ENCODE results near the gene PROM1. TPM values are rescaled to one million over a fixed set of nuclear protein-coding genes. Genes with fewer than 3 reads are reported as not detected.

Gene PROM1
- polyA plus RNA-seq, 4 donors, result 0.45 to 32.9 (median 4.8) TPM

- DNase-seq (no peak), FAIRE-seq (no peak)
- peaks cover 0 to 3% (median 3%) of the 10 kb centered on the region in 3 donors for H3K4me1 ChIP-seq (ENCODE audit: control insufficient read depth in 3 of 3, insufficient read depth in 2 of 3, low read depth in 1 of 3, low read length in 2 of 3)
- WGBS, 3 donors, result 56 to 82% (median 77%) methylated on average over 3 of the region's 3 CpGs
- no peaks in the 10 kb centered on the region for H3K9me3 ChIP-seq (ENCODE audit: control insufficient read depth in 2 of 2, insufficient read depth in 1 of 2, low read depth in 1 of 2, low read length in 1 of 2)
- H3K27me3 ChIP-seq (ENCODE audit: control insufficient read depth in 3 of 3, insufficient read depth in 3 of 3, low read length in 3 of 3), result peaks cover 0 to 4% (median 2%) of the 10 kb centered on the region in 3 donors
- no peaks in the 10 kb centered on the region for H3K36me3 ChIP-seq (ENCODE audit: control insufficient read depth in 3 of 3, insufficient read depth in 2 of 3, low read depth in 1 of 3, low read length in 3 of 3)
- no peak overlapping the region for H3K27ac ChIP-seq (ENCODE audit: low read depth in 1 of 3, low read length in 2 of 3)
- H3K4me3 ChIP-seq (ENCODE audit: low read depth in 1 of 3, low read length in 3 of 3), result no peak overlapping the region
Observed at GRCh38 chr4:15934259-15934658, 149.6 kb downstream of the PROM1 start.

- WGBS, 3 donors, result 91 to 95% (median 95%) methylated on average over 5 of the region's 5 CpGs
- no peak for FAIRE-seq
Observed at GRCh38 chr4:15931451-15932210, 152.2 kb downstream of the PROM1 start.

GRCh38 chr4:15930314-15930713, 153.5 kb downstream of the PROM1 start:
- no peak overlapping the region for H3K4me3 ChIP-seq (ENCODE audit: low read depth in 1 of 3, low read length in 3 of 3)
- H3K36me3 ChIP-seq (ENCODE audit: control insufficient read depth in 3 of 3, insufficient read depth in 2 of 3, low read depth in 1 of 3, low read length in 3 of 3), result no peaks in the 10 kb centered on the region
- FAIRE-seq, result no peak
- DNase-seq, result no peak
- no peak overlapping the region for H3K27ac ChIP-seq (ENCODE audit: low read depth in 1 of 3, low read length in 2 of 3)
- H3K9me3 ChIP-seq (ENCODE audit: control insufficient read depth in 2 of 2, insufficient read depth in 1 of 2, low read depth in 1 of 2, low read length in 1 of 2), result no peaks in the 10 kb centered on the region
- H3K27me3 ChIP-seq (ENCODE audit: control insufficient read depth in 3 of 3, insufficient read depth in 3 of 3, low read length in 3 of 3), result peaks cover 0 to 4% (median 0%) of the 10 kb centered on the region in 3 donors
- 68 to 88% (median 74%) methylated on average over 7 of the region's 7 CpGs for WGBS, 3 donors
- no peaks in the 10 kb centered on the region for H3K4me1 ChIP-seq (ENCODE audit: control insufficient read depth in 3 of 3, insufficient read depth in 2 of 3, low read depth in 1 of 3, low read length in 2 of 3)

More at GRCh38 chr4:15931451-15932210, 152.2 kb downstream of the PROM1 start:
- Histone ChIP-seq H3K36me3 (ENCODE audit: control insufficient read depth in 3 of 3, insufficient read depth in 2 of 3, low read depth in 1 of 3, low read length in 3 of 3) (no peaks in the 10 kb centered on the region), H3K27ac (ENCODE audit: low read depth in 1 of 3, low read length in 2 of 3) (no peak overlapping the region), H3K4me1 (ENCODE audit: control insufficient read depth in 3 of 3, insufficient read depth in 2 of 3, low read depth in 1 of 3, low read length in 2 of 3) (no peaks in the 10 kb centered on the region), H3K9me3 (ENCODE audit: control insufficient read depth in 2 of 2, insufficient read depth in 1 of 2, low read depth in 1 of 2, low read length in 1 of 2) (no peaks in the 10 kb centered on the region), H3K4me3 (ENCODE audit: low read depth in 1 of 3, low read length in 3 of 3) (no peak overlapping the region), H3K27me3 (ENCODE audit: control insufficient read depth in 3 of 3, insufficient read depth in 3 of 3, low read length in 3 of 3) (peaks cover 0 to 4% (median 0%) of the 10 kb centered on the region in 3 donors)
- DNase-seq, result no peak

- H3K9me3 ChIP-seq (ENCODE audit: control insufficient read depth in 2 of 2, insufficient read depth in 1 of 2, low read depth in 1 of 2, low read length in 1 of 2), result no peaks in the 10 kb centered on the region
- no peaks in the 10 kb centered on the region for H3K36me3 ChIP-seq (ENCODE audit: control insufficient read depth in 3 of 3, insufficient read depth in 2 of 3, low read depth in 1 of 3, low read length in 3 of 3)
- no peak overlapping the region for H3K4me3 ChIP-seq (ENCODE audit: low read depth in 1 of 3, low read length in 3 of 3)
- DNase-seq (no peak), FAIRE-seq (no peak)
- H3K27me3 ChIP-seq (ENCODE audit: control insufficient read depth in 3 of 3, insufficient read depth in 3 of 3, low read length in 3 of 3), result peaks cover 0 to 4% (median 0%) of the 10 kb centered on the region in 3 donors
- WGBS, 3 donors, result 44 to 66% (median 49%) methylated on average over 3 of the region's 3 CpGs
- no peaks in the 10 kb centered on the region for H3K4me1 ChIP-seq (ENCODE audit: control insufficient read depth in 3 of 3, insufficient read depth in 2 of 3, low read depth in 1 of 3, low read length in 2 of 3)
- no peak overlapping the region for H3K27ac ChIP-seq (ENCODE audit: low read depth in 1 of 3, low read length in 2 of 3)
Observed at GRCh38 chr4:15929540-15929939, 154.3 kb downstream of the PROM1 start.

GRCh38 chr4:15928883-15929282, 154.9 kb downstream of the PROM1 start:
- Histone ChIP-seq H3K27ac (ENCODE audit: low read depth in 1 of 3, low read length in 2 of 3) (no peak overlapping the region), H3K27me3 (ENCODE audit: control insufficient read depth in 3 of 3, insufficient read depth in 3 of 3, low read length in 3 of 3) (peaks cover 0 to 6% (median 0%) of the 10 kb centered on the region in 3 donors), H3K4me1 (ENCODE audit: control insufficient read depth in 3 of 3, insufficient read depth in 2 of 3, low read depth in 1 of 3, low read length in 2 of 3) (no peaks in the 10 kb centered on the region), H3K9me3 (ENCODE audit: control insufficient read depth in 2 of 2, insufficient read depth in 1 of 2, low read depth in 1 of 2, low read length in 1 of 2) (no peaks in the 10 kb centered on the region), H3K4me3 (ENCODE audit: low read depth in 1 of 3, low read length in 3 of 3) (no peak overlapping the region), H3K36me3 (ENCODE audit: control insufficient read depth in 3 of 3, insufficient read depth in 2 of 3, low read depth in 1 of 3, low read length in 3 of 3) (no peaks in the 10 kb centered on the region)
- WGBS, 3 donors, result 77 to 83% (median 81%) methylated on average over 5 of the region's 5 CpGs
- DNase-seq, result no peak
- FAIRE-seq, result no peak

- H3K4me1 ChIP-seq (ENCODE audit: control insufficient read depth in 3 of 3, insufficient read depth in 2 of 3, low read depth in 1 of 3, low read length in 2 of 3), result no peaks in the 10 kb centered on the region
- FAIRE-seq (no peak), DNase-seq (no peak)
- no peak overlapping the region for H3K4me3 ChIP-seq (ENCODE audit: low read depth in 1 of 3, low read length in 3 of 3)
- H3K27me3 ChIP-seq (ENCODE audit: control insufficient read depth in 3 of 3, insufficient read depth in 3 of 3, low read length in 3 of 3), result peaks cover 0 to 6% (median 0%) of the 10 kb centered on the region in 3 donors
- H3K36me3 ChIP-seq (ENCODE audit: control insufficient read depth in 3 of 3, insufficient read depth in 2 of 3, low read depth in 1 of 3, low read length in 3 of 3), result no peaks in the 10 kb centered on the region
- WGBS, 3 donors, result 75 to 84% (median 76%) methylated on average over 7 of the region's 7 CpGs
- no peak overlapping the region for H3K27ac ChIP-seq (ENCODE audit: low read depth in 1 of 3, low read length in 2 of 3)
- no peaks in the 10 kb centered on the region for H3K9me3 ChIP-seq (ENCODE audit: control insufficient read depth in 2 of 2, insufficient read depth in 1 of 2, low read depth in 1 of 2, low read length in 1 of 2)
Observed at GRCh38 chr4:15926486-15926885, 157.3 kb downstream of the PROM1 start.

- WGBS, 3 donors, result 70 to 73% (median 71%) methylated on average over 3 of the region's 3 CpGs
- no peak overlapping the region for H3K4me3 ChIP-seq (ENCODE audit: low read depth in 1 of 3, low read length in 3 of 3)
- FAIRE-seq, result no peak
- DNase-seq, result no peak
- no peak overlapping the region for H3K27ac ChIP-seq (ENCODE audit: low read depth in 1 of 3, low read length in 2 of 3)
- no peaks in the 10 kb centered on the region for H3K9me3 ChIP-seq (ENCODE audit: control insufficient read depth in 2 of 2, insufficient read depth in 1 of 2, low read depth in 1 of 2, low read length in 1 of 2)
- no peaks in the 10 kb centered on the region for H3K4me1 ChIP-seq (ENCODE audit: control insufficient read depth in 3 of 3, insufficient read depth in 2 of 3, low read depth in 1 of 3, low read length in 2 of 3)
- H3K27me3 ChIP-seq (ENCODE audit: control insufficient read depth in 3 of 3, insufficient read depth in 3 of 3, low read length in 3 of 3), result peaks cover 0 to 6% (median 0%) of the 10 kb centered on the region in 3 donors
- no peaks in the 10 kb centered on the region for H3K36me3 ChIP-seq (ENCODE audit: control insufficient read depth in 3 of 3, insufficient read depth in 2 of 3, low read depth in 1 of 3, low read length in 3 of 3)
Observed at GRCh38 chr4:15925830-15926229, 158.0 kb downstream of the PROM1 start.

GRCh38 chr4:15921592-15921932, 162.3 kb downstream of the PROM1 start:
- FAIRE-seq, result no peak
- no peaks in the 10 kb centered on the region for H3K36me3 ChIP-seq (ENCODE audit: control insufficient read depth in 3 of 3, insufficient read depth in 2 of 3, low read depth in 1 of 3, low read length in 3 of 3)
- no peak for DNase-seq
- peaks cover 0 to 7% (median 6%) of the 10 kb centered on the region in 3 donors for H3K4me1 ChIP-seq (ENCODE audit: control insufficient read depth in 3 of 3, insufficient read depth in 2 of 3, low read depth in 1 of 3, low read length in 2 of 3)
- no peak overlapping the region for H3K27ac ChIP-seq (ENCODE audit: low read depth in 1 of 3, low read length in 2 of 3)
- H3K27me3 ChIP-seq (ENCODE audit: control insufficient read depth in 3 of 3, insufficient read depth in 3 of 3, low read length in 3 of 3), result peaks cover 0 to 2% (median 0%) of the 10 kb centered on the region in 3 donors
- WGBS, 3 donors, result 90 to 100% (median 96%) methylated on average over 1 of the region's 1 CpG
- H3K9me3 ChIP-seq (ENCODE audit: control insufficient read depth in 2 of 2, insufficient read depth in 1 of 2, low read depth in 1 of 2, low read length in 1 of 2), result no peaks in the 10 kb centered on the region
- no peak overlapping the region for H3K4me3 ChIP-seq (ENCODE audit: low read depth in 1 of 3, low read length in 3 of 3)

Measured in small intestine (tissue), 7 donors.